ENCODE measurements around the gene TNIK. TPM values are rescaled to one million over a fixed set of nuclear protein-coding genes. Genes with fewer than 3 reads are reported as not detected.

TNIK gene
- total RNA-seq, 6 experiments from 2014 or later: 10.6 to 17.2 (median 11.8) TPM

DNA sequence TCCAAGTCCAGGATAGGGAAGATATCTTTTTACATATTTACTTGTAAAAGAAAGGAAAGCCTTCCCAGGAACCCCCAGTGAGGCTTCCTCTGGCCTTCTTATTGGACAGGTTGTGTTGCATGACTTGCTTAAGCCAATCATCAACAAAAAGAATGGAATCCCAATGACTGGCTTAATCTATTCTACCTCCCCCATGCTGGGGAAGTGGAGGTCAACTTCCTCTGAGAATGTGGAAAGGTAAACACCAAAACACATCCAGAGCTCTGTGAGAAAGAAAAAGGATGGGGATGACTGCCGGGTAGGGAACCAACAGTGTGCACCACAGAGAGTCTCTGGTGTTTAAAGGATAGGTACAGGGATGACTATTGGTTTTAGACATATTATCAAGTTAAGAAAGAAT, 25.1 kb downstream of the TNIK start:
- DNase-seq: no peak
- no peak for TF ChIP-seq CTCF (IDR thresholded peaks at IDR 0.05)
- Mint-ChIP-seq H3K27ac (no peak overlapping the region), H3K9me3 (no peaks in the 10 kb centered on the region), H3K4me3 (no peak overlapping the region), H3K36me3 (ENCODE audit: low read depth) (peaks cover 14% of the 10 kb centered on the region), H3K27me3 (ENCODE audit: insufficient read depth) (no peaks in the 10 kb centered on the region), H3K4me1 (ENCODE audit: low read depth) (peaks cover 37% of the 10 kb centered on the region)

DNA sequence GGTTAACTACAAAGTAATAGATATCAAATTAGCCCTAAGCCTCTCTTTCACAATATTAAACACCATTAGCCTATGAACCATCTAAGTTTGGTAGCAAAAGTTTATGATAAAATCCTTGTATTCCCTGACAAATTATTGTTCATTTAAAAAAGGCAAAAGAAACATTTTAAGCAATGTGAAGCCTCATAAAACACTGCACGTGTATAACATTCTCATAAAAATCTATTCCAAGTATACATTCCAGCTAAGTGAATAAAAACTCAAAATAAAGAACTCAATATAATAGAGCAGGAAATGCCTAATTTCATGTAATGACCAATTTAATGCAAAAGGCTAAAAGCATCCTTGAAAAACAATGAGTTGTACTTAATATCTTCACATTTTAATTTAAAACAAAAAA, 27.7 kb downstream of the TNIK start:
- H3K27ac Mint-ChIP-seq: no peak overlapping the region
- TF ChIP-seq CTCF (IDR thresholded peaks at IDR 0.05): no peak
- H3K9me3 Mint-ChIP-seq: no peaks in the 10 kb centered on the region
- no peak overlapping the region; the same call in 1 of the 2 replicates for H3K4me3 Mint-ChIP-seq
- H3K36me3 Mint-ChIP-seq (ENCODE audit: low read depth): no peaks in the 10 kb centered on the region
- peaks cover 27% of the 10 kb centered on the region for H3K4me1 Mint-ChIP-seq (ENCODE audit: low read depth)
- DNase-seq: no peak
- no peaks in the 10 kb centered on the region for H3K27me3 Mint-ChIP-seq (ENCODE audit: insufficient read depth)

DNA sequence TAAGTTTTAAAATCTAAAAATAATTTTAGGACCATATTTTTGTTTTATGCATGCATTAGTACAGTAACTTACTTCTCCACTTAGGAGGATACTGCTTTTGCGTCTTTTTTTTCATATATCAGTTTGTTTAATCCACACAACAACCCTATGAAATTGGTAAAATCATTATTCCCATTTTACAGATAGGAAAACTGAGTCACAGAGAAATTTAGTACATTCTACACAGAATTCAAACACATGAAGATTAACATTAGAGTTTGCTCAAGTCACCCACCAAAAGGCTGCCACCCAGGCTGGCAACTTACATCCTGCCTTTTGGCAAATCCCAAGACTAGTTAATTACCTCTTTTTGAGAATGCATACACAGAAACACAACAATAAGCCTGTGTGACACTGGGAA, 28.7 kb downstream of the TNIK start:
- no peak for TF ChIP-seq CTCF (IDR thresholded peaks at IDR 0.05)
- H3K27me3 Mint-ChIP-seq (ENCODE audit: insufficient read depth): no peaks in the 10 kb centered on the region
- no peak overlapping the region for H3K27ac Mint-ChIP-seq
- H3K4me1 Mint-ChIP-seq (ENCODE audit: low read depth): peaks cover 22% of the 10 kb centered on the region
- no peaks in the 10 kb centered on the region for H3K36me3 Mint-ChIP-seq (ENCODE audit: low read depth)
- H3K9me3 Mint-ChIP-seq: no peaks in the 10 kb centered on the region
- H3K4me3 Mint-ChIP-seq: no peak overlapping the region
- no peak for DNase-seq

DNA sequence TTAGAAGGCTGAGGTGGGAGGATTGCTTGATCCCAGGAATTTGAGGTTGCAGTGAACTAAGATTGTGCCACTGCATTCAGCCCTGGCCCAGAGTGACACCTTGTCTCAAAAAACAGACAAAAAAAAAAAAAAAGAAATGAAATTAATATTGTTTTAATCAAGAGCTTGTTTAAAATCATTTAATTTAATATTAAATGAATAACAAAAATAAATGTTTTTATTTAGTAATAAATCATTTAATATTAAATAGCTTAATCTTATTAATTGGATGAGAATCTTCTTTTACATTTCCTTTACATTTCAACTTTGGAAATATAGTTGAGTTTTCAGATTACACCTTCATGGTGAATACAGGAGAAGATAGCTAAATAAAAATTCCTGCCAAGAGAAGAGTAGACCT, 29.7 kb downstream of the TNIK start:
- DNase-seq: no peak
- no peak for TF ChIP-seq CTCF (IDR thresholded peaks at IDR 0.05)
- Mint-ChIP-seq H3K36me3 (ENCODE audit: low read depth) (no peaks in the 10 kb centered on the region), H3K4me1 (ENCODE audit: low read depth) (peaks cover 16% of the 10 kb centered on the region), H3K27ac (no peak overlapping the region), H3K27me3 (ENCODE audit: insufficient read depth) (peaks cover 2% of the 10 kb centered on the region; the same call in 1 of the 2 replicates), H3K4me3 (no peak overlapping the region), H3K9me3 (no peaks in the 10 kb centered on the region)

- H3K27me3 Mint-ChIP-seq (ENCODE audit: insufficient read depth): peaks cover 2% of the 10 kb centered on the region; the same call in 1 of the 2 replicates
- no peaks in the 10 kb centered on the region for H3K36me3 Mint-ChIP-seq (ENCODE audit: low read depth)
- TF ChIP-seq CTCF (IDR thresholded peaks at IDR 0.05): no peak
- no peak for DNase-seq
- no peak overlapping the region for H3K27ac Mint-ChIP-seq
- H3K4me1 Mint-ChIP-seq (ENCODE audit: low read depth): peaks cover 16% of the 10 kb centered on the region
- no peaks in the 10 kb centered on the region for H3K9me3 Mint-ChIP-seq
- no peak overlapping the region for H3K4me3 Mint-ChIP-seq
Observed at GRCh38 chr3:171429635-171430034, 30.6 kb downstream of the TNIK start.

GRCh38 chr3:171428892-171429291, 31.3 kb downstream of the TNIK start:
- DNase-seq: no peak
- H3K4me3 Mint-ChIP-seq: no peak overlapping the region
- TF ChIP-seq CTCF (IDR thresholded peaks at IDR 0.05): no peak
- H3K27me3 Mint-ChIP-seq (ENCODE audit: insufficient read depth): peaks cover 2% of the 10 kb centered on the region; the same call in 1 of the 2 replicates
- H3K9me3 Mint-ChIP-seq: no peaks in the 10 kb centered on the region
- peaks cover 5% of the 10 kb centered on the region; the same call in 1 of the 2 replicates for H3K36me3 Mint-ChIP-seq (ENCODE audit: low read depth)
- peaks cover 16% of the 10 kb centered on the region for H3K4me1 Mint-ChIP-seq (ENCODE audit: low read depth)
- no peak overlapping the region for H3K27ac Mint-ChIP-seq

Measured in HFFc6 (cell line).